Cerebellar cortex (tissue), 1 donor: ENCODE data around the gene ZNF883.
"Not testable (repeated sequence)": the region's sequence is repeated elsewhere in the genome, so short reads cannot be mapped to it uniquely, and the experiment has no call there.

Source experiments
- DNase-seq: peaks from one replicate; pipeline ENCODE4 v3.0.0-alpha.2; 2015; ENCODE audit warnings: low spot score

The ZNF883 gene

DNA sequence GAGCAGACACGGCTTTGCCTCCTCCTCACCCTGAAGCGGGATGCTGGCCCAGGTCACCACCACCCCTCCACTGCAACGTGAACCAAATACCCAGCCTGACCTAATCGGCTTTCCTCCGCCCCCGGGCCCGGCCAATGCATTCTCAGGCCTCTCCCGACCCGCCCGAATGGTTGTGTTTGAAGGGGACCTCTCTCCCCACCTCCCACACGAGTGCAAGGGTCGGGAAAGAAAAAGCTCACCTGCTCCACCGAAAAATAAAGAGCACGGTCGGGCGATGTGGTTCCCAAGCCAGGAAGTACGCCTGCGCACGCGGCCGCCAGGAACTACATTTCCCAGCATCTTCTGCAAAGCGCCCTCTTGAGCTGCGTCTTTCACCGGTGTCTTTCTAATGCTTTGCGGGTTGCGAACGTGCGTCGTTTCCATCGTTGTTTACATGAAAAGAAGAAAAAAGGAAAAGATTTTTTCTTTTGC lies at the start of gene ZNF883:
Gene ZNF883 (minus strand): TSS at position 282 of the 471 bp plus-strand sequence.
- peak; percentile 62 for DNase-seq

DNA sequence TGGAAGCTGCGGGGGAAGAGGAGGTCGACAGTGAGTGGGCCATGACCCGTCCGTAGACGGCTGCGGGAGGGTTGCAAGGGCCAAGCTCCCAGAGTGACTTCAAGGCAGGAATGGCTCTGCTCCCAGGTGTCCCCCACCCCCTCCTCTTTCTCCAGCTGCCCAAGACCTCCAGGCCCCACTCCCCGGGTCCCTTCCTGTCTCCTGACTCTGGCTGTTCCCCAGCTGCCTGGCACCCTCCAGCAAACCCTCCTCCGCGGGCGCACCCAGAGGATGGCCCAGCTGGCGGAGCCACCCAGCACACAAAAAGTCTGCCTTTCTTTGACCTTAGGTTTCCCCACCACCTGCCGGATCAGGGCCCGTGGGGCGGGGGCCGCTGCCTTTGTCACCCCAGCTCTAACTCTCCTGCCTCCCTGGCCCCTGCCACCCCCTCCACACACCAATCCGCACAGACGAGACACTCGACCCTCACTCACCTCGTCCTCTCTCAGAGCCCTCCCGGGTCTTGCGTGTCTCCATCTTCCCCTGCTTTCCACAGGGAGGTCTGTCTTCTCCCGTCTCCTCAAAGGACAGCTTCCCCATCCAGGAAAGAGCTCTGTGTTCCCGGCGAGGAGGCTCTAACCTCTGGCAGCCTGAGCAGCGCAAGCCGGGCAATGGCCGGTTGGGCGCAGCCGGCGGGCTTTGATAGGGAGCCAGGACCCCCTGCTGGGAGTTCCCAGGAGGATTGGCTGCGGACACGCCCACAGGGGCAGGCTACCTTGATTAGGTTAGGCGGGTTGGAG lies 49.3 kb upstream of the ZNF883 start:
- not testable (repeated sequence) for DNase-seq

GRCh38 chr9:113059581-113060284 lies 47.7 kb upstream of the ZNF883 start:
- not testable (repeated sequence) for DNase-seq

GRCh38 chr9:113057193-113057592 lies 45.2 kb upstream of the ZNF883 start:
- DNase-seq, result no peak

- peak; percentile 96 for DNase-seq
Measured at GRCh38 chr9:113056191-113057106, 44.5 kb upstream of the ZNF883 start, which contains the start of gene ZFP37. ZFP37 (minus strand) TSS chr9:113056724; CDS start chr9:113056688, 36 bp downstream.

- DNase-seq, result peak; percentile 4
Measured at GRCh38 chr9:113042884-113043657, 31.1 kb upstream of the ZNF883 start.

GRCh38 chr9:113026200-113026599 lies 14.2 kb upstream of the ZNF883 start:
- no peak for DNase-seq

- DNase-seq, result no peak
Measured at GRCh38 chr9:113018247-113018646, 6.3 kb upstream of the ZNF883 start.

GRCh38 chr9:113012492-113012891 lies 500 bp upstream of the ZNF883 start:
- DNase-seq, result no peak

GRCh38 chr9:113005777-113006176 lies 6.2 kb downstream of the ZNF883 start:
- DNase-seq, result no peak

GRCh38 chr9:112997236-112997941 lies 14.6 kb downstream of the ZNF883 start:
- no peak for DNase-seq

GRCh38 chr9:112971415-112971814 lies 40.6 kb downstream of the ZNF883 start:
- DNase-seq, result peak; percentile 23

DNA sequence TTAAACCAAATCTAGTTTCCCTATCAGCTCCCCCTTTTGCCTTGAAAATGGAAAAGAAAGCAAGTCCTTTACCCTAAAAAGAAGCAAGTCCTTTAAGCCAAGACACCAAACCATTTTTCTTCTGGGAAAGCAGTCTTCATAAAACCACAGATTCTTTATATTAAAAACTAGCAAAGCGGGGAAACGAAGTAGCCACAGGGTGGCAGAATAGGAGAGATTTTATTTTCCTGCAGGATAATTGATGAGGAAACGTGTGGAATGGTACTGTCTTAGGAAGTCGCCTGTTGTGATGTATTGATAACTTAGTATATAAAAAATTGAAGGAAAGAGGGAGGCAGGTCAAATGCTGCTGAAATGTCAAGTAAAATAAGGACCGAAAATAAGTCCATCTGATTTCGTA lies 41.1 kb downstream of the ZNF883 start:
- no peak for DNase-seq

- DNase-seq, result no peak
Measured at GRCh38 chr9:112969730-112970129, 42.3 kb downstream of the ZNF883 start.

DNA sequence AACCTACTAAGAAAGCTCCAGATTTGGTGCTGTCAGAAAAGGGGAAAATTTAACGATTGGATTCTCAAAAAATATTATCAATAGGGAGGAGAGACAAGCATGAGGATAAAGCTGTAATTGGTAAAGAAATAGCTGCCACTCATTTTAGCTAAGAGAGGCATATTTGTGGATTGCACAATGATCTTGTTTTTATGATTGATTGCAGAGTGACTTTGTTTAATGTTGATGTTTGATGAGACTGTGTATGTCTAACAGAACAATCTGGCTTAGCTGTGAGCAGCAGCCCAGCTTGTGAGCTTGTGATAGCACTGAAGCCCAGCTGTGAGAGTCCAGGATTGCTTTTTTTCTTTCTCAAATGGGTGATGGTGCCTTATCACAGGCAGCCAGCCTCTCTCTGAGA lies 56.4 kb downstream of the ZNF883 start:
- no peak for DNase-seq

DNA sequence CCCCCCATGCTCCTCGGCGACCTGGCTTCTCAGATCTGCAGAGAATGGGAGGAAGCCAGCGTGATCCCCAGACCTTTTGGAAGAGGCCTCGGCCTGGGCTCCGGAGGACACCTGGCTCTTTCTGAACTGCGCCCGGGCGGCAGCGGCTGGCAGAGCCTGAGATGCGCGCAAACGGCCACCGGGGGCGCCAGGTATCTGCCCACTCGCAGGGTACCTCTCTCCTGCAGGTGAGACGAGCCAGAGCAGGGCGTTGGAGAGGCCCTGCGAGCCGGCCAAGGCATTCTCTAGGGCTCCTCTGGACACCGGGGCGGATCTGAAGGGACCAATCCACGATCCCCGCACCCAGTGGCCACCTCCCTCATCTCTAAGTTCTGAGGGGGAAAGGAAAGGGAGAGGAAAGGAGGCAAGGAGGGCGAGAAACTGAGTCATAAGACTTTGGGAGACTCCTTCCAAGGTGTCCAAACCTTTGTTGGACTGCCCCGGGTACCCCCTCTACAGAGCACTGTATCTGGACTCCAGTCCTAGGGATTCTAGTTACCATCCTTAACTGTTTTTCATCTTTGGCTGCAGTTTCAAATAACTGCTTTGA lies 66.3 kb downstream of the ZNF883 start:
- DNase-seq, result no peak

GRCh38 chr9:112939418-112939817 lies 72.6 kb downstream of the ZNF883 start:
- no peak for DNase-seq

DNA sequence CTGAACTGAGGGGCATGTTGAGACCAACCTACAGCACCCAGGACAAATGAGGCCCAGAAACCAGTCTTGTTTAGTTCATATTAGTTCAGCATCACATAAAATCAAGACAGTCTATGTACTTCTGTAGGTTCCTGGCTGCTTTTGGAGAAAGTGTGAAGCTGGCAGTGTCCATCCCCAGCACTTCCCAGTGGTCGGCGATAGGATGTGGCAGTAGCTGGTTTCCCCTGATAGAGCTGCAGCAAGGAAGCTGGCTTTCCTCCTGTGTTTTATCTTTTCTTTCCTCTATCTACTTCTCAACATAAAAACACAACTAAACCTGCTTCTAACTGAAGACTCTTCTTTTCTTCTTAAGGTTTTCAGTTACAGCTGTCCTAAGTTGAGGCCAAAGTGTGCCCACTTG lies 78.3 kb downstream of the ZNF883 start:
- DNase-seq, result no peak

GRCh38 chr9:112925058-112925641 lies 86.8 kb downstream of the ZNF883 start:
- peak; percentile 13 for DNase-seq

- DNase-seq, result peak; percentile 36
Measured at GRCh38 chr9:112921549-112921948, 90.4 kb downstream of the ZNF883 start.
